ENCODE data around the gene VIT. TPM values are rescaled to one million over a fixed set of nuclear protein-coding genes. Genes with fewer than 3 reads are reported as not detected.

VIT gene
- total RNA-seq, 6 experiments from 2014 or later, result not detected

- Histone ChIP-seq H3K9me3 (no peaks in the 10 kb centered on the region), H3K27me3 (no peaks in the 10 kb centered on the region), H3K27ac (no peak overlapping the region), H3K4me1 (no peaks in the 10 kb centered on the region), H3K4me3 (no peak overlapping the region), H3K36me3 (no peaks in the 10 kb centered on the region)
- 49% methylated on average over 4 of the region's 4 CpGs for WGBS (ENCODE audit: insufficient coverage, low coverage, low lambda C conversion rate, missing lambda C conversion rate)
- no peak for TF ChIP-seq CTCF (IDR thresholded peaks at IDR 0.05)
- no peak for TF ChIP-seq POLR2A (IDR thresholded peaks at IDR 0.05)
- intact Hi-C loops (cut with DNase I), result no loop called here
- no peak for DNase-seq
- no peak for ATAC-seq
Observed at GRCh38 chr2:36729067-36729466, 32.6 kb downstream of the VIT start.

- no peak for TF ChIP-seq CTCF (IDR thresholded peaks at IDR 0.05)
- no peak for TF ChIP-seq POLR2A (IDR thresholded peaks at IDR 0.05)
- Histone ChIP-seq H3K4me3 (no peak overlapping the region), H3K4me1 (peaks cover 0 to 2% (median 0%) of the 10 kb centered on the region in 4 donors), H3K36me3 (no peaks in the 10 kb centered on the region), H3K9me3 (no peaks in the 10 kb centered on the region), H3K27me3 (no peaks in the 10 kb centered on the region), H3K27ac (no peak overlapping the region)
- WGBS (ENCODE audit: insufficient coverage, low coverage, low lambda C conversion rate, missing lambda C conversion rate), result 47% methylated on average over 5 of the region's 5 CpGs
- intact Hi-C loops (cut with DNase I), result no loop called here
- no peak for DNase-seq
- no peak for ATAC-seq
Observed at GRCh38 chr2:36731941-36732672, 35.6 kb downstream of the VIT start.

GRCh38 chr2:36732673-36733036, 36.1 kb downstream of the VIT start:
- intact Hi-C loops (cut with DNase I), result no loop called here
- no peak overlapping the region for H3K27ac ChIP-seq
- TF ChIP-seq CTCF (IDR thresholded peaks at IDR 0.05) (no peak), POLR2A (IDR thresholded peaks at IDR 0.05) (no peak)
- 69% methylated on average over 3 of the region's 3 CpGs for WGBS (ENCODE audit: insufficient coverage, low coverage, low lambda C conversion rate, missing lambda C conversion rate)
- no peak overlapping the region for H3K4me3 ChIP-seq
- H3K4me1 ChIP-seq, result peaks cover 0 to 2% (median 0%) of the 10 kb centered on the region in 4 donors
- no peaks in the 10 kb centered on the region for H3K9me3 ChIP-seq
- H3K27me3 ChIP-seq, result no peaks in the 10 kb centered on the region
- H3K36me3 ChIP-seq, result no peaks in the 10 kb centered on the region
- ATAC-seq (no peak), DNase-seq (no peak)

GRCh38 chr2:36733215-36733614, 36.7 kb downstream of the VIT start:
- Histone ChIP-seq H3K4me3 (no peak overlapping the region), H3K4me1 (peaks cover 0 to 2% (median 0%) of the 10 kb centered on the region in 4 donors), H3K27ac (no peak overlapping the region), H3K27me3 (no peaks in the 10 kb centered on the region), H3K9me3 (no peaks in the 10 kb centered on the region), H3K36me3 (no peaks in the 10 kb centered on the region)
- DNase-seq, result no peak
- ATAC-seq, result no peak
- 81% methylated on average over 3 of the region's 3 CpGs for WGBS (ENCODE audit: insufficient coverage, low coverage, low lambda C conversion rate, missing lambda C conversion rate)
- intact Hi-C loops (cut with DNase I), result no loop called here
- TF ChIP-seq POLR2A (IDR thresholded peaks at IDR 0.05) (no peak), CTCF (IDR thresholded peaks at IDR 0.05) (no peak)
